GM19328 (cell line): Measurements from ENCODE around the gene STRADB.
"Not testable (repeated sequence)": the region's sequence is repeated elsewhere in the genome, so short reads cannot be mapped to it uniquely, and the experiment has no call there.

Source experiments
- ATAC-seq: cut with Tn5 transposase; IDR thresholded peaks from one replicate; pipeline ENCODE4 v1.9.1; 2021; ENCODE audit warnings: mild to moderate bottlenecking, moderate library complexity; ENCODE audit not compliant: unreplicated experiment

The STRADB gene

GRCh38 chr2:201465524-201465971 lies 14.0 kb downstream of the STRADB start:
- ATAC-seq: no peak

DNA sequence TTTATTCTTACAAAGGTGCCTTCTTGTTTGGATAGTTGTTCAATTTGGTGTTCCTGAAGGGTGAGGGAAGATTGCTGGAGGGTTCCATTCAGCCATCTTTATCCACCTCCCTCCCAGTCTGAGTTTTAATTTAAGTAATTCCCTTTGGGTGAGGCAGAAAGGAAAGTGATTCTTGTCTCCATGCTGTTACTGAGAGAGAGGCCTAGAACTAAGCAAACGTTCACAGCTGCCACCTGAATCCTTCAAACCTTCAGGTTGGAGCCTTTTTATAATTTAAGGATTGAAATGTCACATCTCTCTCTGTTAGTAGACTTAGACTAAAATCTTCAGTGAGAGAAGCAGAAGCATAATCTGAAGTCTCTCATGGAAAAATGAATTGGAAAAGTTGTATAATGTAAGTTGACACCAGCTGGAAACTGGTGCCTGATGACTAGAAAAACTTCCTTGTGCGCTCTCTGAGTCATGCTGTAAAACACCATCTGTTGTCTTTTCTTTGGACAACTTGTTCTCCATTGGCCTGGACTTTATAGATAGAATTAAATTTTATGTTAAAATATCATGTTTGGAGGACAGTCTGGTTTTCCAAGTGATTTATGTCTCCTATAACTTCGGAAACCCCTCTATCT lies 14.6 kb downstream of the STRADB start:
- no peak for ATAC-seq

DNA sequence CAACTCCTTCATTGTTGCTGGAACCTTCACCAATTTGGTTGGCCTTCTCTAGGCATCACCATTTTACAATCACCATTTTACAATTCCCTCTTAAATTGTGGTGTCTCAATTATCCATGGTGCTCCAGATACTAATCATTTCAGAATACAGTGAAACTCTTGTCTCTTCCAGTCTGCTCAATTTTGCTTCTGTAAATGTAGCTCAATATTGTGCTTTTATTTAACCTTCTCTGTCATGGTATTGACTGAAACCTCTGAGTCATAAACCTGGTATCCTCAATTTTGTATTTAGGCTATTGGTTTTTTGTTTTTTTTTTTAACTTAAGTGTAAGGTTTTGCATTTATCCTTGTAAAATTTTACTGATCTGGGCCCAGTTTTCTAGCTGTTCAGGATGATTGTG lies 16.1 kb downstream of the STRADB start:
- ATAC-seq: no peak

DNA sequence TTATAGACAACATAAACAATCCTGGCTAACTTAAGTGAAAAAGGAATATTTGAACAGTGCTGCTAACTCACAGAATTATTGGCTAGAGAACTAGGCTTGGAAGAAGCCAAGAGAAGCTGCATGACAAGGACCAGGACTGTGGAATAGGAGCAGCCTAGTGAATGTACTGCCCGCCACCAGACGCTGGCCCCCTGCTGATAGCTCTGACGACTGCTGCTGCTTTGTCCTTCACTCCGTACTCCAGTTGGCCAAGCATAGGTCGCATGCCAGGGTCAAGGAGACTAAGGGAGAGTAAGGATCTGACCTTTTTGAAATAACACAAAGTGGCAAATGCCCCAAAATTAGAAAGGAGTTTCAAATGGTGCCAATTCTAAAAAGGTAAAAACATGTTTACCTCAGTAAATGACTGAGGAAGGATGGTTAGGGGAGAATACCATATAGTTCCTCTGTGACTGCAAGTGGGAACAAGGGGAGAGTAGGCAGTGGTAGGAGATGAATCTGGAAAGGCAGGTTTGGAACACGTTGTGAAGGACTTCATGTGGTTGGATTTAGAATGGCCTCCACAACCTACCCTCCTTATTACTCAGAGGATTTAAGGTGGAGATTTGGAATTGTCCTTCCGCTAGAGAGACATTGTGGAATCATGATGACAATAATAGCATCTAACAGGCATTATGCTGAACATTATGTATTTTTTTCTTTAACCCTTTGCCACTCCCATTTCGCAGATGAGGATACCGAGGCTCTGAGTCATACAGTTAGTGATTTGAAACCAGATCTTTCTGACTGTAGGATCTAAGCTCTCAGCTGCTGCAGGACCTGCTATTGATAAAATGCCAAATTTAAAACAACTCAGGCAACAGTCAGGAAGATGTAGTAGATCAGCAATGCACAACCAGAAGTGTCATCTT lies 19.5 kb downstream of the STRADB start:
- ATAC-seq: no peak

DNA sequence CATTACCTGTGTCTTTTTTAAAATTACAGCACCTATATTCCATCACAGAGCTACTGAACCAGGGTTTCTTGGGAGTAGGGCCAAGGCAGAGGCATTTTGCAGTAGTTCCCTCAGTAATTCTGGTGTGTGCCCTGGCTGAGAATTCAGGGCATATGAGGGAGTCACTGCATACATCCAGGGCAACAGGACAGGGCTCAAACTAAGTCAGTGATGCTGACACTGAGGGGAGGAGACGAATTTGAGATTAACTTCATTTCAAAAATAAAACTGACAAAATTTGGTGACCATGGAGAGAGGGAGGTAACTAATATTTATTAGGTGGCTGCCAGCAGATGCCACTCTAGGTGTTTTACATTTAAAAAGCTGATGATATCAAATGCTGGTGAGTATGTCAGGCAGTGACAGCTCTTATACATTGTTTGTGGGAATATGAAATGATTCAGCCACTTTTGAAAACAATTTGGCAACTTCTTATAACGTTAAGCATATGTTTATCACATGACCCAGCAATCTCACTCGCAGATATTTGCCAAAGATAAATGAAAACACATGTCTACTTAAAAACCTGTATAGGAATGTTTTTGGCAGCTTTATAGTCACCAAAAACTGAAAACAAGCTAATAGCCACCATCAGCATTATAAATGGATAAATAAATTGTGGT lies 20.3 kb downstream of the STRADB start:
- ATAC-seq: no peak

DNA sequence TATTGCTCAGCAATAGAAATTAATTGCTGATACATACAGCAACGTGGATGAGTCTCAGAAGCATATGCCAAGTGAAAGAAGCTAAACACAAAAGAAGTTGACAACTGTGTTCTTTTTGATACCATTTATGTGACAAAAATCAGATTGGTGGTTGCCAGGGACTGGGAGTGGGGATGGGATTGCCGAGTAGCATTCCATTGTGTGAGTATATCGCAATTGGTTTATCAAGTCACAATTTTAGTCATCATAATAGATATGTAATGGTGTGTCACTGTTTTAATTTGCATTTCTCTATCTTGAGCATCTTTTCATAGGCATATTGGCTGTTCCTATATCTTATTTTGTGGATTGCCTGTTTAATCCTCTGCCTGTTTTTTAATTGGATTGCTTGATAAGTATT lies 20.9 kb downstream of the STRADB start:
- ATAC-seq: no peak

- no peak for ATAC-seq
Measured at GRCh38 chr2:201482543-201482942, 31.0 kb downstream of the STRADB start.

DNA sequence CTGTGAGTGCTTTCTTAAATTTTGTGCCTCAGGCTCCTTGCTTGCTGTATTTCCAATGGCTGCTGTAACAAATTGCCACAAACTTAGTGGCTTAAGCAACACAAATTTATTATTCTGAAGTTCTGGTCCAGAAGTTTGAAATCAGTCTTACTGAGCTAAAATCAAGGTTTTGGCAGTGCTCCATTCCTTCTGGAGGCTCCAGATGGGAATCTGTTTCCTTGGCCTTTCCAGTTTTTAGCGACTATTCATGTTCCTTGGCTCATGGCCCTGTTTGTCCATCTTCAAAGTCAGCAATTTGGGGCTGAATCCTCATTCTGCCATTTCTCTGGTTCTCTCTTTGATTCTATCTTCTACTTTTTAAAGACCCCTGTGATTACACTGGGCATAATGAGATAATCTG lies 31.8 kb downstream of the STRADB start:
- ATAC-seq: no peak

DNA sequence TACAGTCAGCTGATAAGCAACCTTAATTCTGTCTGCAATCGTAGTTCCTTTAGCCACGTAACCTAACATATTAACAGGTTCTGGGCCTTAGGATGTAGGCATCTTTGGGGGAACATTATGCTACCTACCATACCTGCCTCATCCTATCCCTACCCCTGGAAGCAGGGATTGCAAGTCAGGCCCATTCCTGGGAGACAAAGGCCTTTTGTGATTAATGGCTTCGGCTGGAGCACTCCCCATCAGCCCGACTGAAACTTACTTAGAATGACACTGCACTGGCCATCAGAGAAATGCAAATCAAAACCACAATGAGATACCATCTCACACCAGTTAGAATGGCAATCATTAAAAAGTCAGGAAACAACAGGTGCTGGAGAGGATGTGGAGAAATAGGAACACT lies 32.2 kb downstream of the STRADB start:
- not testable (repeated sequence) for ATAC-seq

- ATAC-seq: no peak
Measured at GRCh38 chr2:201484805-201485204, 33.3 kb downstream of the STRADB start.

DNA sequence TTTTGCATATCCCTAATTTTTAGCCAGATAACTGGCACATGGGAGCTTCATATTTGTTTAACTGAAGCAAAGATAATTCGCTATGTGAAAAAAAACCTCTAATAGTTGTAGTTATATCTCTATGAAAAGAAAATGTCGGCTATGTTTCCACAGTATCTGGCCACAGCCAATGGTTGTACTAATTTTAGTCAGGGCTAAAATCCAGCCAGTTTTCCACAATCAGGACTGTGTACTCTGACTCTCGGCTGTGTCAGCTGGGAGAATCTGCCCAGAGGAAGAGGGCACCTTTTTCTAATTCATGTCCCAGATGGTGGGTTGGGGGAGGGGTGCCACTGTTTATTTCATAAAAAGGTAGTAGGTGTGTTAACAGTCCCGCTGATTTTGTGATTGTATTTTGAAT lies 38.8 kb downstream of the STRADB start:
- no peak for ATAC-seq

- no peak for ATAC-seq
Measured at GRCh38 chr2:201496785-201497184, 45.2 kb downstream of the STRADB start.

DNA sequence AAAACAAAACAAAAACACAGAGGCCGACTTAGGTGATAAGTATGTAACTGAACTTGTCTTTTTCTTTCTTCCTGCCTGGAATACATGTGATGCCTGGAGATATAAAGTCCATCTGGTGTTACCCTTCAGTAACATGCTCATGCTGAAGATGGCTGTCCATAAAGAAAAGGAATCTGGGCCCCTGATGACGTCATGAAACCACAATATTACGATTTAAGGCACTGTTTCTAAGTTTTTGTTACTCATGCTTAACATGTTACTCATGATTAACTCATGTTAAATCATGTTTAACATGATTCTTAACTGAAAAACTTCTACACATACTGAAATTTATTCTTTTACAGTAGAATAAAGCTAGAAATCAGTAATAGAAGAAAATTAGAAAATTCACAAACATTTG lies 49.0 kb downstream of the STRADB start:
- no peak for ATAC-seq

DNA sequence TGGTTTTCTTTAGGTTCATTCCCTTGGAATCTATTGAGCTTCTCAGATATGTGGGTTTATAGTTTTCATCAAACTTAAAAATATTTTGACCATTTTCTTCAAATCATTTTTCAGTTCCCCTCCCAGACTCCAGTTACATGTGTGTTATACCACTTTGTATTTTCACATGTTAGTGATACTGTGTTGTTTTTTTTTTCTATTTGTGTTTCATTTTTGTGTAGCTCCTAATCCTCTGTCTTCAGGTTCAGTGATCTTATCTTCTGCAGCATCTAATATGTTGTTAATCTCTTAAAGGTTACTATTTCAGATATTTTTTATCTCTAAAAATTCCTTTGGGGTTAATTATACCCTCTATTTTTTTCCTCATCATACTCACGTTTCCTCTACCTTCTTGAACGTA lies 51.2 kb downstream of the STRADB start:
- ATAC-seq: no peak

DNA sequence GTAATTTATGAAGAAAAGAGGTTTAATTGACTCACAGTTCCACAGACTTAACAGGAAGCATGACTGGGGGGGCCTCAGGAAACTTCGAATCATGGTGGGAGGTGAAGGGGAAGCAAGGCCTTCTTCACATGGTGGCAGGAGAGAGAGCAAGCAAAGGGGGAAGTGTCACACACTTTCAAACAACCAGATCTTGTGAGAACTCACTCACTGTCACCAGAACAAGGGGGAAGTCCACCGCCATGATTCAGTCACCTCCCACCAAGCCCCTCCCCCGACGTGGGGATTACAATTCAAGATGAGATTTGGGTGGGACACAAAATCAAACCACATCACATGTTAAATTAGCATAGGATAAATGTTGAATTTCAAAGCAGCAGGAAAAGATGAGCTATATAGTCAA lies 56.2 kb downstream of the STRADB start:
- ATAC-seq: no peak

DNA sequence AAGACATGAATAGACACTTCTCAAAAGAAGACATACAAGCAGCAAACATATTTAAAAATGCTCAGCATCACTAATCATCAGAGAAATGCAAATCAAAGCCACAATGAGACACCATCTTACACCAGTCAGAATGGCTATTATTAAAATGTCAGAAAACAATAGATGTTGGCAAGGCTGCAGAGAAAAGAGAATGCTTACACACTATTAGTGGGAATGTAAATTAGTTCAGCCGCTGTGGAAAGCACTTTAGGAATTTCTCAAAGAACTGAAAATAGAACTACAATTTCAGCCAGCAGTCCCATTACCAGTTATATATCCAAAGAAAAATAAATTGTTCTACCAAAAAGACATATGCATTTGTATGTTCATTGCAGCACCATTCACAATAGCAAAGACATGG lies 61.7 kb downstream of the STRADB start:
- ATAC-seq: no peak

DNA sequence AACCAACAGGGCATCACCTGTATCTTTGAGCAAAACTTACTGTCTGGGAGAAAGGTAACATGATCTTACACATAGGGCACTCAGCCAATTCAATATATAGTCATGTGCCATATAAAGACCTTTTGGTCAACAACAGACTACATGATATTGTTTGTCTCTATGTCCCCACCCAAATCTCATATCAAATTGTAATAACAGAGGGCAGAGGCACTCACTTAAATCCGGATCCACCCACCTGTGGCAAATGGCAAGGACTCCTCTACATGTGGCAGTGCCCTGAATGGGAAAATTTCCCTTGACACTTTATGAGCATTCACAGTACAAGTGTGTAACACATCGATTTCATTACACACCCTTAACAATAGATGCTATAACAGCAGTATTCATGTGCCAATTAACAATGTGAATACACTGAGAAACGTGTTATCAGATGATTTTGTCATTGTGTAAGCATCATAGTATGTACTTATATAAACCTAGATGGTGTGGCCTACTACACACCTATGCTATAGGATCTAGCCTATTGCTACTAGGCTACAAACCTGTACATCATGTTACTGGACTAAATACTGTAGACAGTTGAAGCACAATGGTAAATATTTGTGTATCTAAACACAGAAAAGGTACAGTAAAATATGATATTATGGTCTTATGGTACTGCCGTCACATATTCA lies 64.2 kb downstream of the STRADB start:
- ATAC-seq: no peak

DNA sequence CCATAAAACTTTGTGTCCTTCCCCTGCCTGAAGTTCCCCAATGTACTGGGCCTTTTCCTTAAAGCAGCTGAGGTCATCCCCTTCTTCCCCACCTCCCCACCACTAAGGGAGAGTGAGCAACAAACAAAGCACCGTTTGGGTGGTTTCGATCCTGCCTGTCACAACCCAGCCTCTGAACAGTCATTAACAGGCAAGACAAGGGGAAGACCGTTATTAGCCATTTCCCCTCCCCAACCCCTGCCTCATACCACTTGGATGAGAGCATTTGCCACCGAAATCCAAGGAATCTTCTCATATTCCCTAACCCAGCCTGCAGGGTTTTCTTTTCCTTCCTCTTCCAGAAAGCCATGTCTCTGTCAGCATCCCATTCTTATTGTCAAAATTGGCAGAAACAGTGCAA lies 65.6 kb downstream of the STRADB start:
- ATAC-seq: no peak

DNA sequence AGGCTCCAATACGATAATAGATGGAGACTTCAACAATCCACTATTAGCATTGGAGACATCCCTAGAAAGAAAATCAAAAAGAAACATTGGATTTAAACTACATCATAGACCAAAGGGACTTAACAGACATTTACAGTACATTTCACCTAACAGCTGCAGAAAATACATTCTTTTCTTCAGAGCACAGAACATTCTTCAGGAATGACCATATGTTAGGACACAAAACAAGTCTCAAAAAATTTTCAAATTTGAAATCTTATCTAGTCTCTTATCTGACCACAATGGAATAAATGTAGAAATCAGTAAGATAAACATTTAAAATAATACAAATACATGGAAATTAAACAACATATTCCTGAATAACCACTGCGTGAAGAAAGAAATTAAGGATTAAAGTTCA lies 68.7 kb downstream of the STRADB start:
- no peak for ATAC-seq

- no peak for ATAC-seq
Measured at GRCh38 chr2:201522965-201523364, 71.4 kb downstream of the STRADB start.

DNA sequence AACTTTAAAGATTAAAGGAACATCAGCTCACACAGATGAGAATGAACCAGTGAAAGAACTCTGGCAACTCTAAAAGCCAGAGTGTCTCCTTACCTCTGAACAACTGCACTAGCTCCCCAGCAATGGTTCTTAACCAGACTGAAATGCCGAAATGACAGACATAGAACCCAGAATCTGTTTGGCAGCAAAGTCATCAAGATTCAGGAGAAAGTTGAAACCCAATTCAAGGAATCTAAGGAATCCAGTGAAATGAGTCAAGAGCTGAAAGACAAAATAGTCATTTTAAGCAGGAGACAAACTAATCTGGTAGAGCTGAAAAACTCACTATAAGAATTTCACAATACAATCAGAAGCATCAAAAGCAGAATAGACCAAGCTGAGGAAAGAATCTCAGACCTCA lies 72.0 kb downstream of the STRADB start:
- no peak for ATAC-seq
